GM10266 (cell line): ENCODE measurements around the gene ZNF653.

Experiments used
- DNase-seq: peaks from one replicate; pipeline ENCODE4 v3.0.0; 2012; ENCODE audit errors: extremely low spot score
- CTCF ChIP-seq: IDR thresholded peaks from 2 replicates; pipeline ENCODE4 v1.5.1; 2012; ENCODE audit warnings: mild to moderate bottlenecking, low read depth; ENCODE audit not compliant: control insufficient read depth, insufficient read depth; ENCODE audit errors: missing control alignments

The ZNF653 gene

GRCh38 chr19:11505504-11506100, at the start of gene ZNF653:
Gene ZNF653, minus strand, starts transcription at chr19:11505839. Its CDS starts 53 bp downstream, at chr19:11505786.
- TF ChIP-seq CTCF, result no peak
- DNase-seq, result peak; percentile 98

GRCh38 chr19:11555246-11555645, 49.6 kb upstream of the ZNF653 start:
- no peak for TF ChIP-seq CTCF

GRCh38 chr19:11554160-11554559, 48.5 kb upstream of the ZNF653 start:
- DNase-seq, result no peak

More at GRCh38 chr19:11555246-11555645, 49.6 kb upstream of the ZNF653 start:
- no peak for DNase-seq

GRCh38 chr19:11552666-11553372, 47.2 kb upstream of the ZNF653 start:
- no peak for DNase-seq
- TF ChIP-seq CTCF, result no peak

More at GRCh38 chr19:11554160-11554559, 48.5 kb upstream of the ZNF653 start:
- TF ChIP-seq CTCF, result no peak

- TF ChIP-seq CTCF, result peak; percentile 49
- no peak for DNase-seq
These were observed 46.1 kb upstream of the ZNF653 start for GRCh38 chr19:11551603-11552235.

GRCh38 chr19:11550265-11550664, 44.6 kb upstream of the ZNF653 start:
- no peak for TF ChIP-seq CTCF
- DNase-seq, result no peak
